Umbilical cord (tissue), 2 donors: ENCODE measurements around the gene MLLT1. TPM values are rescaled to one million over a fixed set of nuclear protein-coding genes. Genes with fewer than 3 reads are reported as not detected.

Experiments used
- DNase-seq: peaks from one replicate; pipeline ENCODE4 v3.0.0-alpha.2; 2015; ENCODE audit warnings: low spot score
- total RNA-seq: library from RNA; depleted of rRNA; stranded (reverse); fragments of >200 nt; gene quantifications from one replicate; pipeline ENCODE4 v1.2.3, GENCODE V29; 2014; ENCODE audit warnings: low replicate concordance; ENCODE audit not compliant: insufficient read depth

The MLLT1 gene
- total RNA-seq, 1 donor from 2014 or later: 4.3 TPM

DNA sequence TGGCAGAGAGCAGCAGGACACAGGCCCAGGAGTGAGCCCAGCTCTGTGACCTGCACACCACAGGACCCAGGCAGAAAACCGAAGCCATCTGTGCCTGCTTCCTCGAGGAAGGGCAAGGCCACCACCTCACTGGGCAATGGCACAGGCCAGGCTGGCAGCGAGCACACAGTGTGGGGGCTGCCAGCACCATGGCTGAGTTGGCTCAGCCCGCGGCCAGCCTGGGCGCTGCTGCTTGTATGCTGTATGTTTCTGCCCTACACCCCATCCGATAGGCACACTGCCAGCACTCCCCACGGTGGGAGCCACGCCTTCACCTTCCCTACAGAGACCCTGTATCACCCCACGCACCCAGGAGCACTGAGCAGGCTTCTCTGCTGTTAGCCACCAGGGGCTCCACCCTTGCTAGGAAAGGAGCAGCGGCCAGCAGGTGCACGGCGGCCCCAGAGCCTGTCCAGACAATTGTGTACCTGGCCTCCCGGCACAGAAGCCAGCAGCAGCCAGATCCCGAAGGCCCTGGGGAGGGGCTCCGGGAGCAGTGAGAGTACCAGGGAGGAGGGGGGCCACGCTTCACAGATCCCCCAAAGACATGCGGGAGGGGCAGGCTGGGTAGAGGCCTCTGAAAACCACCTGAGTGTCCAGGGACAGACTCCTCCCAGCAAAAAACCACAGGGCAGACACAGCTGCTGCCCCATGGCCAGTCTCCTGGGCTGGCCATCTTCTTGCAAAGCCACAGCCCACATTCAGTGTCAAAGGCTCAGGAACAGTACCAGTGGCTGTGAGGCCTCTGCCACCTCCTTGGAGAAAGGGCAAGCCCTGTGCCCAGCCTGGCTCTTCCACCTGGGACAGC is 56.1 kb downstream of the MLLT1 start:
- DNase-seq: no peak

DNA sequence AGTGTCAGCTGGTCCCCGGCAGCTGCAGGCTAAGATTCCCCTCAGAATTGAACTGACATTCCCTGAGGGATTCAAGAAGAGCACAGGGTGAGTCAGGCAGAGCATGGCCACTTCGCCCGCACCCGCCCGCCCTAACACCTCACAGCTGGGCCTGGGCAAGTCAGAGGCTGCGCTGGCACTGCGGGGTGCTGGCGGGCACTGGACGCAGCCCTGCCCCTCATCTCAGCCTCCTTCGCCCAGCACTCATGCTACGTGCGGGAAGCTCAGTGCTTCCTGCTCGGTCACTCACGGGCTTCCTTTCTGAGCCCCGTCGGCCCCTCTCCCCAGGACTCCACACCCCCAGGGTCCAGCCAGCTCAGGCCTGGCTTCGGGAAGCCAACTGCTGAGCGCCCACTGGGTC is 56.9 kb downstream of the MLLT1 start:
- no peak for DNase-seq

DNA sequence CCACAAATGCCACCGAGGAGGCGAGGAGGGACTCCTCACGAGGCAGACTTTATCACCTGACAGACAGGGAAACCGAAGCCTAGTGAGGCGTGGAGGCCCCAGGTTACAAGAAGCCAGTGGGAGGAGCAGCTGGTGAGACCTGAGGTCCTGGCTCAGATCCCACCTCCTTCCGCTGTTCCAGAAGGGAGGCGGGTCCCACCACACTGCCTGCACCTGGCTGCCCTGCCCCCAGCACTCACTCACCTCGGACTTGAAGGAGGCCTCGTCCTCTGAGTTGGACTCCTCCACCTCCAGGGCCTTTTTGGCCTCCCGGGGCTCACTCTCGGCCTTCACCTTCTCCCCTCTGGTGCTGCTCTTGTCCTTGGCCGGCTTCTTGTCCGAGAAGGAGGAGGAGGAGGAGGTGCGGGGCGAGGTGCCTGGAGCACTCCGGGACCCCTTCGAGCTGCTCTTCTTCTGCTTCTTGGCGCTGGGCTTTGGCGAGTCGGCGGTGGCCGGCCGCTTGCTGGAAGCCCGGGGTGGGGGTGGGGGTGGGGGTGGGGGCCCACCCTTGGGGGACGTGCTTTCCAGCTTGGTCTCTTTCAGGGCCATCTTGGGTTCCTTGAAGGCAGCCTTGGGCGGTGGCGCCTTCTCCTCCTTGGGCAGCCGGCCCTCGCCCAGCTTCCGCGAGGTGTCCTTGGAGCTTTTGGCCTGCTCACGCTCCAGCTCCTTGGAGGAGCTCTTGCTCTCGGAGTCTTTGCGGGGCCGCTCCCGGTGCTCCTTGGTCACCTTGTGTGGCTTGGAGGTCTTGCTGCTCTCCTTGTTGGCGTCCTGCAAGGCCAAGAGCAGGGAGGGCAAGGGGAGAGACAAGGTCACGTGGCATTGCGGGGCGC is 57.7 kb downstream of the MLLT1 start:
- DNase-seq: no peak

DNA sequence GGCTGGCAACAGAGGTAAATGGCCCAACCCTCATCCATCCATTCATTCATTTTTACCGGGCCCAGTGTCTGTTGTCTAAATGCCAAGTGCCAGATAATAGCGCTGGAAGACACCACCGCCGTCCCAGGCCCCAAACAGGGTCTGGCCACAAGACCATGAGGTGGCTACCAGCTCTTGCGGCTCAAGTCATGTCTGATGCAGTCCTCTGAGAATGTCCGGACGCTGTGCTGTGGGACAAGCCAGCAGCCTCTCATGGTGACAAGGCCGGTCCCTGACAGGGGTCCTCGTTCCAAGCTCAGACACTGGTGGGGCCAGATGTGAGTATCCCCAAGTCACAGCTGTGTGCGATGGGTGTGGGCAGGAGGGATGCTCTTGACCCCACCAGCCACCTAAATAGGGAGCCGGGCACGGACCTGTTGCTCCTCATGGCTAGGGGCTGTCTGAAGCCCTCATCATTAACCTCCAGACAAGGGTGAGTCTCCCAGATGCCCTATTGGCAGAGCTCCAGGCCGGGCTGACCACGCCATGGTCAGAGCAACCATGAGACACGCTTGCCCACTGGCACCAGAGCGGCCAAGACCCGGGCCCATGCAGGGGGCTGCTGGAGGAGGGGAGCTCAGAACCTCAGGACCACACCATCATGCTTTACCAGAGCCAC is 58.4 kb downstream of the MLLT1 start:
- no peak for DNase-seq

DNA sequence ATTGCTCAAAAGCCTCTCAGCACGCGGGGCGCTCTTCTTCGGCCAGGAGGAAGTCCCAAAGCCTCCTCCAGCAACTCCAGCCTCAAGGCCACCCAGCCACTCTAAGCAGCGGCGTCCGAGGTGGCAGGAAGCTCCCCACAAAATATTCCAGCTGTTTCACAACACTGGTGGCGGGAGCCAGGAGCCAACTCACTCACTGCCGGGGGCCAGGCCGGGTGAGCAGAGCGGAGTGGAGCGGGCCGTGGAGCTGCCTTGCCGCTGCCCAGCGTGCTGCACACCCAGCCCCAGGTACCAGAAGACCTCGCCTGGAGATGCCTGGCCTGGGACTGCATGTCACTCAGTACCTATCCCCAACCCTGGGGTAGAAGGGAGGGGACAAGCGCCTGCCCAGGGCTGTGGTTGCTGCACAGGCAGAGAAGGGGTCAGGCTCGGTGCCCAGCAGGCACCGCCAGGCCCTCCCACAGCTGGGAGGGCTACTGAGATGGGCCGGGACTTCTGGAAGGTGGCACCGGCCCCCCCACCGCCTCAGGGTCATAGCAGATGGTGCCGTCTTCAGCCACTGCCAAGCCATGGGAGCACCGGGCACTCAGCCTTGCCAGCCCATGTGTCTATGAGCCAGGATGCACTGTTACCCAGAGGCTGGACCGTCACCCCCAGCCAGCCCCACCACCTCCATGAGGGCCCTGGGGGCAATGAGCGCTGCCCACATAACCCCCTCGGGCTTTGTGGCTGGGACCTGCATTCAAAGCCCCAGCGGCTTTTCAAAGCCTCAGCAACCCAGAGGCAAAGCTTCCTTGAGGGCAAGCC is 59.2 kb downstream of the MLLT1 start:
- peak; percentile 65 for DNase-seq

DNA sequence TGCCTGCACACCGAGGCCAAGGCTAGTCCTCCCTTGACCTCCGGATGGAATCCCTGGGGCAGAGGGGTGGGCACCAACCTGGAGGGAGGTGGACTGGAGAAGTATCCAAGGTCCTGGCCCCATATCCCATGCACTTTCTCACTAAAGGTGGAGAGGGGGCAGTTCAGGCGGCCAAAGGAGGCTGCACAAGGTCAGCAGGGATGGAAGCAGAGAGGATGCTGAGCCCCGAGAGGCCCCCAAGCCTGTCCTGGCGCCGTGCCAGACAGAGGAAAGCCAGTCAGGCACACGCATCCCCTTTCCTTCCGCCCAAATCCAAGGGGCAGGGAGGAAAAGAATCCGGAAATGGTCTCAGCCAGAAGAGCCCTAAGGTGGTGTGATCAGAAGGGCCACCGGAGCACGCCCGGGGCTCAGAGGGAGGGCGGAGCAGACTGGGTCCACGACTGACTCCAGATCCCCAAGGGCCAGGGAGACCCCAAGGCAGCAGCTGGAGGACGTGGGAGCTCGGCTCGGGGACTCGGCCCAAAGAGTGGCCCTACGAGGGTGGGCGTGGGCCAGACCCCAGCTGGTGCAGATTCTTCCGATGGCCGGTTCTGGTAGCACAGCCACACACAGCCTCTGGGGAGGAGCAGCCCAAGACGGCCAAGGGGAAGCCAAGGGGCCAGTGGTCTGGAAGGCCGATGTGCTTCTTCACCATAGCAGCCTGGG is 60.0 kb downstream of the MLLT1 start:
- DNase-seq: peak; percentile 55

DNA sequence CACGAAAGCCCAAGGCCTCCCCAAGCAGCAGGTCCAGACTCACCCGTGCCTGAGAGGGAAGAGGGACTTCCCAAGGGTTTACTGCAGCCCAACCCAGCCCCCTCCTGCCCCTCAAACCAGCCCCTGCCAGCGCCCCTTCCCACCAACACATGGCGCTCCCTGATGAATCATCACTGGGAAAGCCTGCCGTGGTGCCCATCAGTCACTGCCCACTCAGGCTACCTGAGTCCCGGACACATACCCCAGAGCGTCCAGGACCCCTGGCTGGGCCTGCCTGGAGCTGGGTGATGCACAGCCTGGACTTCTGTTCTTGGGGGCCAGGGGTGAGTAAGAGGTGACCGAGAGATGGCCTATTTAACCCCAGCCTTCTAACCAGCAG is 60.6 kb downstream of the MLLT1 start:
- DNase-seq: peak; percentile 19

DNA sequence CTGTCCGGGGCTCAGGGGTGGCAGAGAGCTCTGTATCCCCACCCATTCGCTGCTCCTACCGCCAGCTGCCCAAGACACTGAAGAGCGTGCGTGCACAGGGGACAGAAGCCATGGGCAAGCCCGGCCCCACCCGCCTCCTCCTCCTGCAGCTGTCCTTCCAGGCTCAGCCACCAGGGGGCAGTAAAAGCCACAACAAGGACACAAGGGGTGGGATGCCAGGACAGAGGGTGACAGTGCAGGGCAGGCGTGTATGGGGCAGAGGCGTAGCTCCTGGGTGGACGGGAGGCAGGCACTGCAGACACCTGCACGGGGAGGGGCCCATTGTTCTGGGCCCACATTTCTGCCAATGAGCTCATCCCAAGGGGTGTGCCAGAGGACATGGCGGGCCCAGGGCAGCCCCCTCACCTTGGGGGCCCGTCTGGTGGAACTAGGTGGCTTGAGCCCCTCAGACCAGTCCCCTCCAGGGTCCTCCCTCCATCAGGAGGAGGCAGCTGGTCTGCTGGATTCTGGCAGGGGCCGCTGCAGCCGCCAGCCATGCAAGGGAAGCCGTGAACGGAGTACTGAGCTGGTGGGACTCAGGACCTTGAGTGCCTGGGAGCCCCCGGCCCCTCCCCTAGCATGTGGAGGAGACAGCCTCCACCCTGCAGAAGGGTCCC is 61.2 kb downstream of the MLLT1 start:
- DNase-seq: peak; percentile 86

DNA sequence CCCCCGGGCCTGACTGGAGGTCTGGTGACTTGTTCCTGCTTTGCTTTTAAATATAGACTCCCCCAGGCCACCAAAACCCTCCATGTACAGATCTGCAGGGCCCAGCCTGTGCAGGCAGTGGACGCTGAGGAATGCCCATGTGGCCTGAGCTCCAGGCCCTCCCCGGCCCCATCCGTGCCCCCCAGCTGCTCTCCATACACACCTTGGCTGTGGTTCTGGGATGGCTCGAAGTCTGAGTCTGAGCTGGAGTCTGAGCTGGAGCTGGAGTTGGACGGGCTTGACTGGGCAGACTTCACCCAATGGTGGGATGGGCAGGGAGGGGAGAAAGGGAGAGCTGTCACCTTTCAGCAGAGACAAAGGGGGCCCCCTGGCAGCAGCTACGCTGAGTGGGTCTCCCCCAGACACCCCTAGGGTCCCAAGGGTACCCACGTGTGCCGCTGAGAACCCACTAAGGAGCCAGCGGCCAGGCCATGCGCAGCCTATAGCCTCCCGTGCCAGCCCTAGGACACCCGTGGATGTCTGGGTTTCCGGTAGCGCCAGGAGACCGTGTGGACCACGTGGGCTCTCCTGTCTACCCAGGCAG is 61.9 kb downstream of the MLLT1 start:
- no peak for DNase-seq

DNA sequence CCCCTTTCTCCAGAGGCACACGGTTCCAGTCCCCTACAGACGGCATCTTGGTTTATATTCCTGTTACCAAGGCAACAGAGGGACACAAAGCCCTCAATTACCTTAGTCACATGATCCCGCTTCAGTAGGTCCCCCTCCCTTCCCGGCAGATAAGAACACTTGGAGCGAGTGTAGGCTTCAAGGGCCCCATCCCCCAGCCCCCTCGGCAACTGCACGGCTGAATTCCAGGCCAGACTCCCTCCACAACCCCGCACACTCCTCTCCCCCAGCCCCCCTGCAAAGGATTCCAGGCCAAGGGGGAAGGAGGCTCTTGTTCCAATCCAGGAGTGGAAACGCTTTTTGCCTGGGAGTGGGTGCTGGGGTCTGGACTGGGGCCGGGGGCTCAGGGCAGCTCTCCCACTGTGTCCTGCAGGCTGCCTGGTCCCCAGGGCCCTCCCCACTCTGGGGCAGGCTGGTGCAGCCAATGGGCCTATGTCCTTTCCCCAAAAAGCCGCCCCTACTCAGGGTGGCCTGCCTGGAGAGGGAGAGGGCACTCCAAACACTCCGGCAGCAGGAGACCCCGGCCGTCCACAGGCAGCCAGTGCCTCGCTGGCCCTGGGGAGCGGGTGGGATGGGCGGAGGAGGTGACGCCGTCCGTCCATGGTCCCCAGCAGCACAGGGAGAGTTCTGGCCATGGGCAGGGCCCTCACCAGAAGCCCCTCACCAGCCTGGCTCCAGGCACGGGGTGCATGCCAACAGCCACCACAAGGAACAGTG is 62.6 kb downstream of the MLLT1 start:
- peak; percentile 95 for DNase-seq

DNA sequence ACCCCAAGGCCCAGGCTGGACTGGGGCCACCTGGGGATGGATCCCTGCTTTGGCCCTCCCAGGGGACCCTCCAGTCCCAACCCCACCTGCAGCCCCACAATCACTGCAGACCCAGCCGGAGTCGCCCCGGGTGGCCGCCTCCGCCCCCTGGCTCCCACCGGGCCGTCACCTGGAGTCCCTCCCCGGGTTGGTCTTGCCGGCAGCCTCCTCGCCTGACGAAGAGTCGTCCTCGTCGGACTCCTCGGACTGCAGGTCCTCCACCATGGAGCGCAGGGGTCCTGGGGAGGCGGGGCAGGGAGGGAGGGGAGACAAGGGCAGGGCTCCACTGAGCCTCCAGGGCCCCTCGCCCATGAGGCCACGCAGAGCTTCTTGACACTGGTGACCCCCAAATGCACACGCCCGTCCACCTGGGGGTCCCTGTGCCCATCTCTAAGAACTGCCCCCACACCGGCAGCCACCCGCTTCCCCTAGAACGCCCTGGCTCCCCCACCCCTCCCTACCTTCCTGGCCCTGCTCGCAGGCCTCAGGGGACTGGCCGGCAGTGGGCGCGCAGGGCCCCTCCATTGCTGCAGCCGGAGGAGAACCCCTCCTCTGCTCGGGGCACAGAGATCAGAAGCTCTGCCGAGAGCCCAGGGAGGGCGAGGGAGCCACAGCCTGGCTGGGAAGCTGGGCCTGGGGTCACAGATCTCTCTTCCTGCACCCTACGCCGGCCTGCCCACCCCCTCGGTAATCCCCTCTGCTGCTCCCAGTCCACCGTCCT is 63.4 kb downstream of the MLLT1 start:
- no peak for DNase-seq

DNA sequence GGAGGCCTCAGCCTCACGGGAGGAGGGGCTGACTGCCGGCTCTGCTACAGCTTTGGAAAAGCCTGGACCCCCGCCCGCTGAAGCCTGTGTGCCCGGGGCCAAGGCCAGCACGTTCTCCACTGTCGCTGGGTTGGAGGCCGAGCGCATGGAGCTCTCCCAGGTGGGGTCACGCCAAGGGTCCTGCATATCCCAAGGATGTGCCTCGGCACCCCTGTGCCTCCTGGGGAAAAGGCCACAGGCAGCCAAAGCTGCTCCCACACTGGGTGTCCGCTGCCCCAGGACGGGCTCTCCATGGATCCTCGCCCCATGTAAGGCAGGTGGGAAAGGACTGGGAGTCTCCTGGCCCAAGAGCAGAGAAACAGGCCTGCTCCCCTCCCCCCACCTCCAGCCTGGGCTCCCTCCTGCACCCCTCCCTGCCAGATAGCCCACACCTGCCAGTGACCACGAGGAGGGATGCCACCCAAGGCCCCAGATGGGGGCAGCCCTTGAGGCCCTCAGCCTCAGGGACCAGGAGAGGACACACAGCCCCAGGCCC is 64.0 kb downstream of the MLLT1 start:
- DNase-seq: no peak

DNA sequence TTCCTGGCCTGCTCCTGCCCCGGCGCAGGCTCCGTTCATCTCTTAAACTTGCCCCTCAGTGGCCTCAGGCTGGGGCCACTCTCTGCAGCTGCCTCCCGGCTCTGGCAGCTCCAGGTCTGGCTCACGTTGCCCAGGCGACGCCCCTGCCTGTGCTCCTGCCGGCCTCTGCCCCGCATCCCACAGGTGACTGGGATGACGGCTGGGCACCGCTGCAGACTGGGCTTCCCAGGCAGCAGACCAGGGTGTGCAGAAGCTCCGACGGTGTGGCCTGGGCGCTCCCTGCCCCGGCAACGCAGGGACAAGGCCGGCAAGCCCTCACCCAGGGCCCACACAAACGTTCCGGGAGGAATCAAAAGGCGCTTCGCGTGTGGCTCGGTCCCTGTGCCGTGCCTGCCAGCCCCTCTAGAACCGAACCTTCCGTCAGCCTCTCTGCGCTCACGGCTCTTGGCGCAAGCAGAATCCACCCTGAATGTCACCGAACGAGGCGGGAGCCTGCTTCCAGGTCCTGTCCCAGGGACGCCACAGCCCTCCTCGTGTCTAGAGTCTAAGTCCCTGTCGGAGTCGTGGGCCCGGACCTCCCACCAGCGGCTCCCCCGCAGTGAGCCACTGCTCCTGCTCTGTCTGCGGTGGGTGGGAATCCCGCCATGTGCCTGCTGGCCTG is 64.8 kb downstream of the MLLT1 start:
- DNase-seq: no peak

DNA sequence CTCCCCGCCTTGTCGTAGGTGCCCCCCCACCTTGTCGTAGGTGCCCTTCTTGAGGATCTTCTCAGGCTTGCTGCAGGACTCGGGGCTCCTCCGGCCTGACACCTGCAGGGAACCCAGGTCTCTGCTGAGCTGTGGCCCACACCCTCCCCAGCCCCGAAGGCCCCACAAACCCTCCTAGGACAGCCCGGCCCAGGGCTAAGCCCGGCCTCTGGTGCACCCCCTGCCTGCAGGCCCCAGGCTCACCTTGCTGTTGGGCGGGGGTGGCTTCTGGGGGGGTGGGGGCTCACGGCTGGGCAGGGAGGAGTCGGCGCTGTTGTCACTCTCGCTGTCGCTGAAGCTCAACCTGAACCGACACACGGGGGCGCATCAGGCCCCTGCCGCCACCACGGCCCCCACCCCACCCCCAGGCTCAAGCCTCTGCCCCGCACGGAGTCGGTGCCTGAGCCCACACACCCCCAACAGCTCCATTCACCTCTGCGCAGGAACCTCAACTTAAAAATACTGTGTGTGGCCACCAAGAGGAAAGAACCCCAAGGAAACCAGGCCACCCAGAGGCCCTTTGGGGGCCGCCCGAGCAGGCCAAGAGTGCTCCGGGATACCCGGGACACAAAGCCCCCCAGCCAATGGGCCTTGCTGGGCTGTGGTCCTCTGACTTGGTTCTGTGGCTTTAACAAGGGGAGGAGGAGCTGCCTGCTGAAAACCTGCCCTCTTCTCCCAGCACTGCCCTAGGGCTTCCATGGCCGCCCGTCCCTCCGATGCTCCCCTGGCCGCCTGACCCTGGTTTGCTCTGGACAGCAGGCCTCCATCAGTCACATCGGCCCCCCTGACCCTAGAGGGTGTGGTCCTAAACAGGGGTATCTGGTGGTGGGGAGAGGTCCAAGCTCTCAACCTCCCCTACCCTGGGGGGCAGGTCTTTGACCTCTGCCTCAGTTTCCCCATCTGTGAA is 65.8 kb downstream of the MLLT1 start:
- no peak for DNase-seq

DNA sequence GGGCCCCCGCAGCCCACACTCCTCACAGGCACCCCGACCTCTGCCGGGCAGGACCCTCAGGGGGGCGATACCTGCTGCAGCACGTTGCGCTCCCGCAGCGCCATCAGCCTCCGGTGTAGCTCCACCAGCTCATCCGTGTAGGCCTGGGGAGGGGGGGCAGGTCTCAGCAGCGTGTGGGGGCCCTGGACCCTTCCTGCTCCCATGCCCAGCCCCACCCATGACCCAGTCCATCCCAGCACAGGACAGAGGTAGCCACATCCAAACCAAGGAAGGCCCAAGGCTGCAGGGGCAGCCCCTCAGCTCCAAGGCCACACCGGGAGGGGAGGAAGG is 66.5 kb downstream of the MLLT1 start:
- DNase-seq: no peak
